Tibial nerve (tissue), 3 donors: ENCODE results near the gene RPL29.
A peak's percentile ranks its signal among the peaks of the same experiment; 100 is the strongest.

ENCODE experiments used
- CTCF ChIP-seq, 5 experiments: fragments of 200-600 bp in 3 of 5; fragments of 450-650 bp in 2 of 5; sonication (generic) in 3 of 5; IDR thresholded peaks; one replicate each; pipeline ENCODE4 v1.5.1; 2016 to 2019; ENCODE audit warnings: antibody characterized with exemption in 5 of 5, mild to moderate bottlenecking in 3 of 5, moderate library complexity in 2 of 5
- POLR2A ChIP-seq, 2 donors: fragments of 450-650 bp; IDR thresholded peaks; one replicate each; pipeline ENCODE4 v1.6.1; 2017; ENCODE audit warnings: antibody characterized with exemption in 2 of 2, mild to moderate bottlenecking in 2 of 2, moderate library complexity in 2 of 2

GRCh38 chr3:52001443-52001974 lies 5.8 kb upstream of the RPL29 start:
- TF ChIP-seq CTCF (IDR thresholded peaks at IDR 0.05) (peak; percentile 83 to 98 (median 93)), POLR2A (IDR thresholded peaks at IDR 0.05) (no peak)
